Ramos (cell line): ENCODE data around the gene IDH3B.
"Not testable (repeated sequence)": the region's sequence is repeated elsewhere in the genome, so short reads cannot be mapped to it uniquely, and the experiment has no call there.

Experiments
- in situ Hi-C: fragments of 300-500 bp; cut with MboI; formaldehyde crosslinking; loops from one replicate; pipeline ENCODE4 v1.14.3; 2022; ENCODE audit warnings: low sequenced_read_pairs; ENCODE audit not compliant: unreplicated experiment

The IDH3B gene

GRCh38 chr20:2695206-2695983 is 31.4 kb upstream of the IDH3B start:
- in situ Hi-C loops: no loop called here

GRCh38 chr20:2694519-2694918 is 30.5 kb upstream of the IDH3B start:
- in situ Hi-C loops: no loop called here

- in situ Hi-C loops: no loop called here
These were observed 30.0 kb upstream of the IDH3B start for GRCh38 chr20:2694008-2694471.

GRCh38 chr20:2693286-2694007 is 29.4 kb upstream of the IDH3B start:
- in situ Hi-C loops: no loop called here

- in situ Hi-C loops: no loop called here
These were observed 28.9 kb upstream of the IDH3B start for GRCh38 chr20:2692886-2693285.

- in situ Hi-C loops: no loop called here
These were observed 28.2 kb upstream of the IDH3B start, which contains the start of gene EBF4 for GRCh38 chr20:2692036-2692885. EBF4 (plus strand) TSS chr20:2692780; CDS start chr20:2693646, 866 bp downstream.

GRCh38 chr20:2691663-2692035 is 27.6 kb upstream of the IDH3B start:
- in situ Hi-C loops: no loop called here

- in situ Hi-C loops: no loop called here
These were observed 27.1 kb upstream of the IDH3B start for GRCh38 chr20:2691127-2691526.

- in situ Hi-C loops: no loop called here
These were observed 26.7 kb upstream of the IDH3B start for GRCh38 chr20:2690718-2691117.

GRCh38 chr20:2690213-2690612 is 26.2 kb upstream of the IDH3B start:
- in situ Hi-C loops: no loop called here

- in situ Hi-C loops: no loop called here
These were observed 24.1 kb upstream of the IDH3B start for GRCh38 chr20:2688041-2688591.

- in situ Hi-C loops: no loop called here
These were observed 23.5 kb upstream of the IDH3B start for GRCh38 chr20:2687514-2687913.

- in situ Hi-C loops: not testable (repeated sequence)
These were observed 20.8 kb upstream of the IDH3B start for GRCh38 chr20:2684817-2685216.

- in situ Hi-C loops: not testable (repeated sequence)
These were observed 18.0 kb upstream of the IDH3B start for GRCh38 chr20:2682040-2682439.

GRCh38 chr20:2680046-2680445 is 16.0 kb upstream of the IDH3B start:
- in situ Hi-C loops: no loop called here

GRCh38 chr20:2673453-2673852 is 9.4 kb upstream of the IDH3B start:
- in situ Hi-C loops: no loop called here

- in situ Hi-C loops: no loop called here
These were observed 8.4 kb upstream of the IDH3B start for GRCh38 chr20:2672446-2672845.

- in situ Hi-C loops: no loop called here
These were observed 8.0 kb upstream of the IDH3B start for GRCh38 chr20:2671977-2672376.

- in situ Hi-C loops: no loop called here
These were observed 591 bp downstream of the IDH3B start for GRCh38 chr20:2663364-2663886.

GRCh38 chr20:2659547-2659946 is 4.5 kb downstream of the IDH3B start:
- in situ Hi-C loops: no loop called here
